Vagina (tissue), 2 donors: ENCODE data around the gene ABI1.
"Not testable (repeated sequence)": the region's sequence is repeated elsewhere in the genome, so short reads cannot be mapped to it uniquely, and the experiment has no call there.

Source experiments
- CTCF ChIP-seq, 3 experiments: fragments of 450-650 bp in 2 of 3; fragments of 200-600 bp in 1 of 3; sonication (generic) in 1 of 3; IDR thresholded peaks; one replicate each; pipeline ENCODE4 v1.5.1; 2017 to 2019; ENCODE audit warnings: antibody characterized with exemption in 3 of 3, mild to moderate bottlenecking in 2 of 3, moderate library complexity in 2 of 3
- POLR2AphosphoS5 ChIP-seq, 2 donors: sonication (generic); formaldehyde crosslinking; IDR thresholded peaks; one replicate each; pipeline ENCODE4 v1.9.0; 2017; ENCODE audit warnings: antibody characterized with exemption in 2 of 2, mild to moderate bottlenecking in 2 of 2, low read depth in 1 of 2; ENCODE audit not compliant: insufficient read depth in 1 of 2

DNA sequence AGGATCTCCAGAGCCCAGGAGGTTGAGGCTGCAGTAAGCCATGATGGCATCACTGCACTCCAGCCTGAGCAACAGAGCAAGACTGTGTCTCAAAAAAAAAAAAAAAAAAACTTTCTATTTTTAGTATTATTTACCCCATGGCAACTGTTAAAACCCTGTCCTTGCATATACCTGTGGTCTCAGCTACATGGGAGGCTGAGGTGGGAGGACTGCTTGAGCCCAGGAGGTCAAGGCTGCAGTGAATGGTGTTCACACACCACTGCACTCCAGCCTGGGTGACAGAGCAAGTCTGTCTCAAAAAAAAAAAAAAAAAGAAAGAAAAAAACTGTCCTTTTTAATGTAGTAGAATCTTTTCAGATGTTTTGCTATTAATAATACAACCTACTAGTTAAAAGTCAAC is 3.2 kb downstream of the ABI1 start:
- TF ChIP-seq CTCF (IDR thresholded peaks at IDR 0.05); POLR2AphosphoS5 (IDR thresholded peaks at IDR 0.05; ENCODE audit: insufficient read depth in 1 of 2, low read depth in 1 of 2): not testable (repeated sequence)
